Kidney capillary endothelial cell (primary cell): Measurements from ENCODE around the gene UBE2E3.

Experiments
- DNase-seq: peaks from one replicate; pipeline ENCODE4 v3.0.0-alpha.2; 2018; ENCODE audit warnings: low spot score

The UBE2E3 gene

DNA sequence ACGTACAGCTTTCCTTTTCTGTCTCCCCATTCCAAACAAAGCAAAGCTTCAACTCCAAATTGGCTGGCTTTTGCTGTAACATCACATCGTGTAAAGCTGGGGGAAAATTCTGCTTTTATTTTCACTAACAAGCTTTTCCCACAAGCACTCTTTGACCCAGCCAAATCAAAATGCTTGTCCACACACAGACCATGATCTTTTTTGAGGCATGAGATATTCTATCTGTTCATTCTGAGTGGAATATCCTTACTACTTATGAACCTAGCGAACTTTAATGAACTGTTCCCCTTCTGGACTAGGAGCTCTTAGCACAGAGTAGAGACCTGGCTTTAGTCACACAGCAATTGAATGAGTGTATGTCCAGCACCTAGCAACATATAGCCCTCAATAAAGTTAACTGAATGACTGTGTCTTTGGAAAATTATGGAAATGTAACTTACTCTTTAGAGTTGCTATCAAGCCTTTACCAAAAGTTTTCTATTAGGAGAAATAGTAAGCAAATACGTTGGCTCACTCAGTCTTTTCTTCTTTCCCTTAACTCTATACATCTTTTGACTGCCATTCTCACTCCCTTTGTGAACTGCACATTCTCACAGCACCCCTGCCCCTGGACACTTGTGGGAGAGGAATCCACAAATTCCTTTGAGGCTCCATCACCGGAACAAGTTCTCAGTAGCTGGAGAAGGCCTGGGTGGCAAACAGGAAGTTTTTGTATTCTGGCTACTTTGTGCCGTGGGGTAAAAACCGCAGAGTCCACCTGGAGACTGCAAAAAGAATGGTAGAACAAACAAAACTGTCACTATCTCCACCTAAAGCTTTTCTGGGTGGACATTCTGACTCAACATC, 1.3 kb upstream of the UBE2E3 start:
- no peak for DNase-seq

DNA sequence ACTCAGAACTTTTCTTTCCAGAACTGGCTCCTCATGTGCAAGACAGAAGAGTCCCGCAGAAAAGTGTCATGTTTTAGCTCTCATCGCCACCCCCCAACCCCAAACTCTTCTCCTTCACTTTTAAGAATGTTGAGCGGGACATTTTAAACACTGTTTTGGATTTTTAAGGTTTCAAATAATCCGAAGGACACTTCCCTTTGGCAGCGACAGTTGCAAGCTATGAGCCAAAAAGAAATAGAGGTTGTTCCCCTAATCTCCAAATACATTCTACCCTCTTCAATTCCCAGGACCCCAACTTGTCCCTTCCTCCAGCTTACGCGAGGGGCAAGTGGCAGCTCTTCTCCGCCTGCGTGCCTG, 678 bp upstream of the UBE2E3 start:
- DNase-seq: no peak

DNA sequence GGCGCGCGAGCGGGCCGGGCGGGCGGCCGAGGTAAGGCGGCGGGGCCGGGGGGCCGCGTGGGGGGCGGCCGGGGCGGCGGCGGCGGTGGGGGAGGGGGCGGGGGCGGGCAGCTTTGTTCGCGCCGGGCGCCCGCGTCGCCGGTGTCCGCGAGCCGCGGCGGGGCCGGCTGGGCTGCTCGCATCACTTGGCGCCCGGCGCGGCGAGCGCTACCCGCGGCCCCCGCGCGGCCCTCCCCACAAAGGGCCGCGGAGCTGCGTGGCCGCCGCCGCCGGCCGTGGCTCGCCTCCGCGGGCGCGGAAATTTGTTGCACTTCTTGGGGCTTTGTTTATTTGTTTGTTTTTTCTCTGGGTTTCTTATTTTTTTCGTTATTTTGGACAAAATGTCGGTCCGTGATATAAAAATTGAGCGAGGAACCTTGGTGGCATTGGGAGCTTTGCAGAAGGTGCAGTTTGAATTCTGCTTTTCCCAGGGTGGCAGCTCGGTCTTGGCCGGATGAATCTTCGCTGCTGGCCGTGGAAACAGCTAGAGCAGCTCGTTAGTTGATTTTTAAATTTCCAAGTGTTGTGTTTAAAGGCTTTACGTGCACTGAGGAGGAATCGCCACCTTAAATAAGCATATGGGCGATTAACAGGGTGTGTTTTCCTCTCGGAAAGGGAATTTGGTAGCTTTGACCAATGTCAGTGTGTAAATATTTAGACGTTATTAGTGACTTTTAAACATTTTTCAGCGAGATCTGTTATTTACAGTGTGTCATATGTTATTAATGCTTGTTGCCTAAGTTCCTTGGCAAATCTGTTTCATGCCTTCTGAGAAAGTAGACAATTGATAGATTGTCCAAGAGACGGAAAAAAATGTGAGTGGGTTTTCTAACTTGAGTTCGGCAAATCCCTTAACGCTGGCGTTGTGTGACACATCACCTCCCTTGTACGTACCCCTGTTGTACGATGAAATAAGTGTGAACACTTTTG, 822 bp downstream of the UBE2E3 start:
- peak; percentile 48 for DNase-seq

GRCh38 chr2:180983468-180984242, 3.2 kb downstream of the UBE2E3 start:
- peak; percentile 59 for DNase-seq

DNA sequence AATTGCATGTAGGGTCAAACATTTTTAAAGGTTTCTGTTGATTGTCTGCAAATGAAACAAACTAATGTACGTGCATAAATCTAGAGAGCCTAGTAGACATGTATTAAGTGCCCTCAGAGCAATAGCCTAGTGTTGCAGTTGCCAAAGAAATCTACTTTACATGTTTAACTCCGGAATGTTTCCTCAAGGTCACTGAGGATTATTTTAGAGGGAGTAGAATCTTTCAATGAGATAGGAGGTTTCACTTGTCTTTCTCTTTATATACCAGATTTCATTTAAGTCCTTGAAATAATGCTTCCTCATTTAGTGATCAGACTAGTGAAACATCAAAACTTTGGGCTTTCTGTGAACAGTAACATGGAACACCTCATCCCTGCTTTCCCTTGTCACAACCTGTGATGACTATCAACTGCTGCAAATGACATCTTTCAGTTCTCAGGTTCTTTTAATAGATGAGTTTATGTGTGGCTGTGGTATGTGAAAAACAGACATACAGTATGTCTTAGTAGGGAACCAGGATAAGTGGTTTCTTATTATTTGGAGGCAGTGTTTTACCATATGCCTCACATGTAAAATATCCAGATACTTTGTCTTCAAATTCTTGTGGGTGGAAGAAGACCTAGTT, 5.5 kb downstream of the UBE2E3 start:
- no peak for DNase-seq

DNA sequence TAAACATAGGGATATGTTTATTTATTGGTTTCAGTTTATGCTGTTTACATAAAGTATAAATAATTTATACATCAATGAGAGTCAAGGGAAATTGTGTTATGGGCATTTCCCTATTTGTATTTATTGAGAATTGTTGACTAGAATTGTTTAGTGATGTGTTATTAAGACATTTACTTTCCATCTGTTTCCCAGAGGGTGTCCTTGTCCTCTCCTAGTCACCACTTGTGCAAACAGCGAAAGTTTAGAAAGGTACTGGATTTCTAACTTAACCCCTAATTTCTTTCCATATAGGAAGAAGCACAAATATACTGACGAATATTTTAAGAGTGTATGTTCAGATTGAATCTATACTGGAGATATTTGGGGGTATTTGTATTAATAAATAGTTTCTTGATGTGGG, 6.7 kb downstream of the UBE2E3 start:
- DNase-seq: no peak

DNA sequence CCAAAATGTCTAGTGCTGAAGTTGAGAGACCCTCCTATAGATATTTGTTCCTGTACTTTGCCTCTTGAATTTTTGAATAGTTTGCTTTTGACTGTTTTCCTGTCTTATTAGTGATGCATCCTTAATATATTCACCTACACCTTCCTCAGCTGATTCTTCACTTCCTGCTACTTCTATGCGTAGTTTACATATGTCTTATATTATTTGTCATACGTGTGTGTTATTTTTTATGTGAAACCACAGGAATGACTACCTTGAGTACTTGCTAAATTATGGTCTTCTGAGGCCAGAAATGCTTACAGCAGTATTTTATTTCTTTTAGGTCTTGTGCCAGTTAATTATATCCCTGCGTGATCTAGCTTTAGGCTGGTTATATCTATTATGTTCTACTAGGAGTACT, 9.9 kb downstream of the UBE2E3 start:
- DNase-seq: no peak

GRCh38 chr2:180990794-180991193, 10.4 kb downstream of the UBE2E3 start:
- DNase-seq: no peak

- no peak for DNase-seq
These were observed 11.0 kb downstream of the UBE2E3 start for GRCh38 chr2:180991361-180991760.

GRCh38 chr2:180991820-180992219, 11.4 kb downstream of the UBE2E3 start:
- DNase-seq: no peak

DNA sequence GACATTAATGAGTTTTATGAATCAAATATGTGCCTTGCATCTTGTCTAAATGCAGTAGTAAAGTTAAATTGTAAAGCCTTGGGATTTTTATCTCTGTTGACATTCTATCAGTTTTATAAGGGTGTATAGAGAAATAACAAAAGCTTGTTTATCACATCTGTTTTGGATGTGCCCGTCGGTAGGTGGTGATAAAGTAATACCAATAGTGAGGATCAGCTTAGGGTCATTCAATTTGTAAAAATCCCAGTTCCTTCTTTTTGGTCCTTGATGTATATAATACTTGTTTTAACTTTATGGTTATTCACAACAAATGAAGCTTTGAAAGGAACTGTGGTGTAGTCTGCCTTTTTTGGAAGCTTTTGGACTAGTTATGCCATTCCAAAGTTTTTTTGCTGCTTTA, 12.6 kb downstream of the UBE2E3 start:
- no peak for DNase-seq

DNA sequence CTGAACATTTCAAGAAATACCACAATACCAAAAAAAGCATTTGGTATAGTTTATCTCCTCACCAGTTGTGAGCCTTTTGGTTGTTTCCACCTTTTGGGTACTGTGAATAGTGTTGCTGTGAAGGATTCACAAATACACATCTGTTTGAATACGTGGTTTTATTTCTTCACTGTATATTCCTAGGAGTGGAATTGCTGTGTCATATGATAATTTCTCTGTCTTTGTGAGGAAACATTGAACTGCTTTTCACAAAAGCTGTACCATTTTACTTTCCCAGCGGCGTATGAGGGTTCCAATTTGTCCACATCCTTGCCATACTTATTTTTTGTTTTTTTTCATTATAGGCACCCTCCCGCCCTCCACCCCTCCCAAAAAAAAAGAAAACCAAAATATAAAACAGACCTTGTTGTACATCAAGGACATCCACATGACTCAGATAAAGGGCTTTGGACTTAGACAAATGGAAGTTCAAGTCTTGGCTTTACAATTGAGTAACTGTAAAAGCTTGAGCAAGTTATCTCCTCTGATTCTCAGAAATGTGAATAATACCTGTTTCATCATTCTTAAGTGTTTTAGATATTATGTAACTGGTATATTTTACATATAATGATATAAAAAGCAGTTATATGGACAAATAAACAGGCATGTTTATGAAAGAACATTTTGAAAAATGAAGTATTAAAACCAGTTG, 19.0 kb downstream of the UBE2E3 start:
- no peak for DNase-seq

- DNase-seq: no peak
These were observed 24.4 kb downstream of the UBE2E3 start for GRCh38 chr2:181004647-181005325.

- DNase-seq: no peak
These were observed 24.9 kb downstream of the UBE2E3 start for GRCh38 chr2:181005326-181005655.

GRCh38 chr2:181005809-181006208, 25.4 kb downstream of the UBE2E3 start:
- DNase-seq: no peak

GRCh38 chr2:181007086-181007837, 26.9 kb downstream of the UBE2E3 start:
- no peak for DNase-seq

DNA sequence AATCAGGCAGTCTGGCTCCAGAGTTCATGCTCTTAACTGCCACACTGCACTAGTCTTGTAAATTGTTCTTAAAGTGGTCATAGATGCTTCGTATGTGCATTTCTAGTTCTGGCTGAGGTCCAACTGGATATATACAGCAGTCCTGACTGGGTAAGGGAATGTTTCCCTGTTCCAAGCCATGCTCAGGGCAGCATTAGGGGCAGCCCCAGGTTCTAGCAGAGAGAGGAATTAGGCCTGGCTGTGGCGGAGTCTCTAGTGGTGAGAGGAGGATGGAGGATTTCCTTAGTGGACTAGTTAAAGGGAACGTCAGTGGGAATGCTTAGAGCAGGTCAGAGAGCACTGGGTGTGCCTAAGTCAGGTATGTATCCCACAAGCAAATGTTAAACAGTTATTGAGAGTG, 28.0 kb downstream of the UBE2E3 start:
- no peak for DNase-seq

DNA sequence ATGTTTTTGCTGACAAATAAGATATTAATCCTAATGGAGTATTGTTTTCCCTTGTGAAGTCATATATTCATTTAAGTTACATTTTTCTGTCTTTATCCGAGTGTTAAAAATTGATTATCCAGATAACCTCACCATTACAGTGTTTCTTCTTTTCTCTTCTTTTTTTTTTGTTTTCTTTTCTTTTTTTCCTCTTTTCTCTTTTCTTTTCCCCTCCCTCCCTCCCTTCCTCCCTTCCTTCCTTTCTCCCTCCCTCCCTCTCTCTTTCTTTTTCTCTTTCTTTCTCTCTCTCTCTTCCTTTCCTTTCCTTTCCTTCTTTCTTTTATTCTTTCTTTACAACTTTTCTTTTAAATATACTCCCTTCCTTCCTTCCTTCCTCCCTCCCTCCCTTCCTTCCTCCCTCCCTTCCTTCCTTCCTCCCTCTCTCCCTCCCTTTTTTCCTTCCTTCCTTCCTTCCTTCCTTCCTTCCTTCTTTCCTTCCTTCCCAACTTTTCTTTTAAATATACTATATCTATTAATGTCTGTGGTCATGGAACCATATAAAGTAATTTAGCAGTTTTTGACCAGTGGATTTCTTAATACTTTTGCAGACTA, 40.9 kb downstream of the UBE2E3 start:
- DNase-seq: no peak

GRCh38 chr2:181022652-181023051, 42.2 kb downstream of the UBE2E3 start:
- DNase-seq: no peak

GRCh38 chr2:181025004-181025403, 44.6 kb downstream of the UBE2E3 start:
- no peak for DNase-seq
